DND-41 (cell line): ENCODE results near the gene SMURF2.

Source experiments
- ATAC-seq: fragments of 200-7000 bp; cut with Tn5 transposase; 3 replicates; pipeline ENCODE4 v1.9.1; 2021; ENCODE audit warnings: low read depth; ENCODE audit not compliant: insufficient read depth
- DNase-seq: peaks from one replicate; pipeline ENCODE4 v3.0.0-alpha.2; 2020
- H2AFZ ChIP-seq: 2 replicates; pipeline ENCODE4 v1.6.0; 2012; ENCODE audit warnings: low read depth, low read length
- H3K27ac ChIP-seq: 2 replicates; pipeline ENCODE4 v1.5.1; 2012; ENCODE audit warnings: low read length, inconsistent platforms
- H3K27me3 ChIP-seq: fragments of 200-600 bp; sonication (generic); 2 replicates; pipeline ENCODE4 v1.6.0; 2012; ENCODE audit warnings: low read length, mild to moderate bottlenecking, inconsistent platforms; ENCODE audit not compliant: insufficient read depth, poor library complexity
- H3K36me3 ChIP-seq: 2 replicates; pipeline ENCODE4 v1.5.1; 2012; ENCODE audit warnings: low read length, inconsistent platforms; ENCODE audit not compliant: insufficient read depth
- H3K4me1 ChIP-seq: 2 replicates; pipeline ENCODE4 v1.5.1; 2012; ENCODE audit warnings: mild to moderate bottlenecking, low read length; ENCODE audit not compliant: insufficient read depth
- H3K4me2 ChIP-seq: 2 replicates; pipeline ENCODE4 v1.6.0; 2012; ENCODE audit warnings: mild to moderate bottlenecking, moderate library complexity, low read length, inconsistent platforms; ENCODE audit not compliant: insufficient read depth
- H3K4me3 ChIP-seq, 2 experiments: fragments of 200-600 bp in 1 of 2; shearing (Covaris generic) in 1 of 2; 2 replicates each; pipeline ENCODE4 v1.5.1; 2012 to 2016; ENCODE audit warnings: inconsistent platforms in 2 of 2, low read length in 2 of 2, mild to moderate bottlenecking in 2 of 2, low read depth in 1 of 2, moderate library complexity in 1 of 2
- H3K79me2 ChIP-seq: 2 replicates; pipeline ENCODE4 v1.6.0; 2012; ENCODE audit warnings: low read length, inconsistent platforms; ENCODE audit not compliant: insufficient read depth
- H3K9ac ChIP-seq: 2 replicates; pipeline ENCODE4 v1.6.0; 2012; ENCODE audit warnings: low read depth, mild to moderate bottlenecking, inconsistent platforms, low read length, moderate library complexity
- H3K9me3 ChIP-seq: 2 replicates; pipeline ENCODE4 v1.5.1; 2012; ENCODE audit warnings: low read length, moderate library complexity, mild to moderate bottlenecking, inconsistent platforms; ENCODE audit not compliant: insufficient read depth, severe bottlenecking
- H4K20me1 ChIP-seq: 2 replicates; pipeline ENCODE4 v1.6.0; 2012; ENCODE audit warnings: low read length; ENCODE audit not compliant: insufficient read depth
- CTCF ChIP-seq: IDR thresholded peaks from 2 replicates; pipeline ENCODE4 v1.5.1; 2012; ENCODE audit warnings: borderline replicate concordance, low read length, moderate library complexity, mild to moderate bottlenecking; ENCODE audit not compliant: poor library complexity, severe bottlenecking; ENCODE audit errors: extremely low read depth
- EZH2 ChIP-seq: IDR thresholded peaks from 3 replicates; pipeline ENCODE4 v1.6.1; 2012; ENCODE audit warnings: borderline replicate concordance, low read depth, mild to moderate bottlenecking, moderate library complexity, low read length, inconsistent platforms; ENCODE audit not compliant: severe bottlenecking

Gene SMURF2

DNA sequence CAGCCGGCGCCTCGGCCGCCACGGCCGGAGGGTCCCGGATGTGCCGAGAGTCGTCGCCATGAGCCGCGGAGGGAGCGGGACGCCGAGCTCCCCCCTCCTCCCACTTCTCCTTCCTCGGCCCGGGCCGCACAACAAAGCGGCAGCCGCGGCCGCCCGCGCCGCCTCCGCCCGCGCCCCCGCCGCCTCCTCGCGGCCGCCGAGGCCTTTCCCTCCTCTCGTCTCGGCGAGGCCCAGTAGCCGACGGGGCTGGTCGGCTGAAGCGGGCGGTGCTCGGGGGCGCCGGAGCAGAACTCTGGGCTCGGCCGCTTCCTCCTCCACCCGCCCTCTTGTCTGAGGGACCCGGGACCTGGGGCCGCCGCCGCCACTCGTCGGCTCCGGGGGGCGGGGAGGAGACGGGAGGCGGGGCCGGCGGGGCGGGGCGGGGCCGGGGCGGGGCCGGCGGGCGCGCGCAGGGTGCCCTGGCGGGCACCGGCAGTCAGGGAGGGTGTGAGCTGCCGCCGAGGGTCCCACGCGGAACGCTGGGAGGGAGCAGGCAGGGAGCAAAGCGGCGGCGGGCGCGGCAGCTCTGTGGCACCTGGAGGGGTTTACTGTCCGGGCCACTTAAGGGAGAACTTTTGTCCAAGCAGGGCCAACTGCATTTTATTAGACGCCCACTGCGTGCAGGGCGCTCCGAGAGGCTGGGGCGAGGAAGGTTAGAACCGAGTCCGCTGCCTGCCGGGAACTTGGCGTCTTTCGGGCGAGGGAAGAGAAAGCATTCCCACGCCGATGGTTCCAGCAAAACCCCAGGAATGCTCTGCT is at the start of gene SMURF2:
Gene SMURF2, minus strand, starts transcription at position 332 of the 798 bp plus-strand sequence. CDS start 427 bp downstream, outside the sequence.
- TF ChIP-seq CTCF (no peak), EZH2 (no peak)
- ATAC-seq (peak; percentile 86), DNase-seq (peak; percentile 87)

DNA sequence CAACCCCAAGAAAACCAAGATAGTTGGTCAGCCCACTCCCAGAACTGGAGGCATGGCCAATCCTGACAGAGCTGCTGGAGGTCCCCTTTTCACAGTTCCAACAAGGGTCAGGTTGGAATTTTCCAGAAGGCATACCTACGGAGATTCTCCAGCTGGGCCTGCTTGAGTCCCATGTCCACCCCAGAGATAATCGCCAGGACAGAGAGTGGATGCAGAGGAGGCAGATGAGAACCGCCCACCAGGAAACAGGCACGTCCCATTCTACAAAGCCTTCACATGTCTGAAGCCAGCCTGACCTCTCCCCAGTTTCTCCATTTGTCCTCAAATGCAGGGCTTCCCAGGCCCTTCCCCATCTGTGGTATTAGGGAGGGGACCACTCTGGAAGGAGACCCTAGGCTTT is 47.4 kb upstream of the SMURF2 start:
- Histone ChIP-seq H3K4me2 (peak overlapping the region; percentile 43), H4K20me1 (no peaks in the 10 kb centered on the region), H3K36me3 (no peaks in the 10 kb centered on the region), H3K27ac (peak overlapping the region; percentile 73), H3K4me3 (0 out of 4 replicates have a peak overlapping the region, but pooled peaks of 1 of the 2 experiments have one; percentile 2), H3K9ac (peak overlapping the region; percentile 36), H3K27me3 (no peaks in the 10 kb centered on the region), H3K79me2 (no peaks in the 10 kb centered on the region), H3K4me1 (peaks cover 66% of the 10 kb centered on the region), H3K9me3 (no peaks in the 10 kb centered on the region), H2AFZ (peak overlapping the region; percentile 64)
- TF ChIP-seq EZH2: no peak
- no peak for TF ChIP-seq CTCF
- ATAC-seq (no peak), DNase-seq (peak; percentile 20)

More for the DNA sequence above, at the start of gene SMURF2:
- H3K79me2 ChIP-seq: peaks cover 44% of the 10 kb centered on the region
- no peaks in the 10 kb centered on the region for H3K36me3 ChIP-seq
- peak within 1 kb of the TSS; percentile 77 to 78 for H3K4me3 ChIP-seq
- H2AFZ ChIP-seq: peak within 1 kb of the TSS; percentile 89
- peak within 1 kb of the TSS; percentile 94 for H3K4me2 ChIP-seq
- no peaks in the 10 kb centered on the region for H3K27me3 ChIP-seq
- H3K27ac ChIP-seq: peak within 1 kb of the TSS; percentile 88
- peak within 1 kb of the TSS; percentile 88 for H3K9ac ChIP-seq
- H3K9me3 ChIP-seq: no peaks in the 10 kb centered on the region
- H3K4me1 ChIP-seq: peaks cover 23% of the 10 kb centered on the region
- H4K20me1 ChIP-seq: peaks cover 21% of the 10 kb centered on the region; the same call in 1 of the 2 replicates

DNA sequence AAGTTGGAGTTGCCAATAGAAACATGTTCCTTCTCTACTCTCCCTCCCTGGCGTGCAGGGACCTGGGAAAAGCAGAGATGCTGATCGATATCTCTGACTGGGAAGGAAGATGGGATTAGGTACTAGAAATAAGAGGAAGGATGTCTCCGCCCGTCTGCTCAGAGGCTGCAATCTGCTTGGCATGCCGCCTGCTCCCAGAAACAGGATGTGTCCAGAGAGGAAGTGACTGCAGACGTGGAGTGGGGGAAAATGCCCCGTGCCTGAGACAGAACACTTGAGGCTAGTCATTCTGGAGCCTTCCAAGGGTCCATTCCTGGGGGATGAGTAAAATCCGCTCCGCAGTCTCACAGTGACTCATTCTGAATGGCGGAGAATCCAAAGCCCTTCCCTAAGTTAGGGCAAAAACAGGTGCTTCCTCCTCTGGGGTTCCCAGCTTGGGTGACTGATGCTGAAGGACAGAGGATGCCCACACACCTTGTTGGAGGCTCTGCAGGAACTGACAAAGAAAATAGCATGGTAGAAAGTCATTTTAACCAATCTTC is 45.0 kb upstream of the SMURF2 start:
- Histone ChIP-seq H3K4me3 (no peak overlapping the region), H3K36me3 (no peaks in the 10 kb centered on the region), H4K20me1 (no peaks in the 10 kb centered on the region), H3K27me3 (no peaks in the 10 kb centered on the region), H2AFZ (no peak overlapping the region), H3K4me2 (no peak overlapping the region), H3K27ac (no peak overlapping the region), H3K9ac (no peak overlapping the region), H3K79me2 (no peaks in the 10 kb centered on the region), H3K4me1 (peaks cover 44% of the 10 kb centered on the region), H3K9me3 (no peaks in the 10 kb centered on the region)
- ATAC-seq (no peak), DNase-seq (no peak)
- TF ChIP-seq EZH2 (no peak), CTCF (no peak)
